ENCODE results near the gene EEF1A2. TPM values are rescaled to one million over a fixed set of nuclear protein-coding genes. Genes with fewer than 3 reads are reported as not detected.

EEF1A2 gene
- total RNA-seq, 6 experiments from 2014 or later: 0.22 to 153 (median 1.0) TPM

- intact Hi-C loops (cut with DNase I): no loop called here
- no peaks in the 10 kb centered on the region for H3K27me3 ChIP-seq
- DNase-seq (peak in 1 of 3 donors; percentile 46), ATAC-seq (no peak)
- TF ChIP-seq, protein P1, sequence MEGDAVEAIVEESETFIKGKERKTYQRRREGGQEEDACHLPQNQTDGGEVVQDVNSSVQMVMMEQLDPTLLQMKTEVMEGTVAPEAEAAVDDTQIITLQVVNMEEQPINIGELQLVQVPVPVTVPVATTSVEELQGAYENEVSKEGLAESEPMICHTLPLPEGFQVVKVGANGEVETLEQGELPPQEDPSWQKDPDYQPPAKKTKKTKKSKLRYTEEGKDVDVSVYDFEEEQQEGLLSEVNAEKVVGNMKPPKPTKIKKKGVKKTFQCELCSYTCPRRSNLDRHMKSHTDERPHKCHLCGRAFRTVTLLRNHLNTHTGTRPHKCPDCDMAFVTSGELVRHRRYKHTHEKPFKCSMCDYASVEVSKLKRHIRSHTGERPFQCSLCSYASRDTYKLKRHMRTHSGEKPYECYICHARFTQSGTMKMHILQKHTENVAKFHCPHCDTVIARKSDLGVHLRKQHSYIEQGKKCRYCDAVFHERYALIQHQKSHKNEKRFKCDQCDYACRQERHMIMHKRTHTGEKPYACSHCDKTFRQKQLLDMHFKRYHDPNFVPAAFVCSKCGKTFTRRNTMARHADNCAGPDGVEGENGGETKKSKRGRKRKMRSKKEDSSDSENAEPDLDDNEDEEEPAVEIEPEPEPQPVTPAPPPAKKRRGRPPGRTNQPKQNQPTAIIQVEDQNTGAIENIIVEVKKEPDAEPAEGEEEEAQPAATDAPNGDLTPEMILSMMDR (IDR thresholded peaks at IDR 0.05): no peak
- TF ChIP-seq POLR2A (IDR thresholded peaks at IDR 0.05): no peak
- no peak overlapping the region for H3K4me3 ChIP-seq
- no peaks in the 10 kb centered on the region for H3K4me1 ChIP-seq
- no peaks in the 10 kb centered on the region for H3K36me3 ChIP-seq
- no peak overlapping the region for H3K27ac ChIP-seq
- WGBS (ENCODE audit: insufficient coverage, low coverage, low lambda C conversion rate, missing lambda C conversion rate): 54% methylated on average over 12 of the region's 83 CpGs
- H3K9me3 ChIP-seq: no peaks in the 10 kb centered on the region
These were observed 10.3 kb downstream of the EEF1A2 start for GRCh38 chr20:63488315-63489251.

- no peaks in the 10 kb centered on the region for H3K4me1 ChIP-seq
- no peak for TF ChIP-seq POLR2A (IDR thresholded peaks at IDR 0.05)
- TF ChIP-seq, protein P1 (IDR thresholded peaks at IDR 0.05): no peak
- no peak overlapping the region for H3K4me3 ChIP-seq
- no peaks in the 10 kb centered on the region for H3K27me3 ChIP-seq
- no peak overlapping the region for H3K27ac ChIP-seq
- no peaks in the 10 kb centered on the region for H3K9me3 ChIP-seq
- H3K36me3 ChIP-seq: no peaks in the 10 kb centered on the region
- no CpG with 5 or more reads among the region's 40 CpGs for WGBS (ENCODE audit: insufficient coverage, low coverage, low lambda C conversion rate, missing lambda C conversion rate)
- no peak for DNase-seq
- ATAC-seq: no peak
- intact Hi-C loops (cut with DNase I): no loop called here
These were observed 11.1 kb downstream of the EEF1A2 start for GRCh38 chr20:63487781-63488241.

GRCh38 chr20:63487116-63487764, 11.6 kb downstream of the EEF1A2 start:
- Histone ChIP-seq H3K36me3 (no peaks in the 10 kb centered on the region), H3K4me3 (no peak overlapping the region), H3K4me1 (no peaks in the 10 kb centered on the region), H3K27ac (no peak overlapping the region), H3K9me3 (no peaks in the 10 kb centered on the region), H3K27me3 (no peaks in the 10 kb centered on the region)
- DNase-seq (no peak), ATAC-seq (no peak)
- intact Hi-C loops (cut with DNase I): no loop called here
- WGBS (ENCODE audit: insufficient coverage, low coverage, low lambda C conversion rate, missing lambda C conversion rate): 47% methylated on average over 5 of the region's 14 CpGs
- TF ChIP-seq POLR2A (IDR thresholded peaks at IDR 0.05): no peak
- TF ChIP-seq, protein P1 (IDR thresholded peaks at IDR 0.05): no peak

DNA sequence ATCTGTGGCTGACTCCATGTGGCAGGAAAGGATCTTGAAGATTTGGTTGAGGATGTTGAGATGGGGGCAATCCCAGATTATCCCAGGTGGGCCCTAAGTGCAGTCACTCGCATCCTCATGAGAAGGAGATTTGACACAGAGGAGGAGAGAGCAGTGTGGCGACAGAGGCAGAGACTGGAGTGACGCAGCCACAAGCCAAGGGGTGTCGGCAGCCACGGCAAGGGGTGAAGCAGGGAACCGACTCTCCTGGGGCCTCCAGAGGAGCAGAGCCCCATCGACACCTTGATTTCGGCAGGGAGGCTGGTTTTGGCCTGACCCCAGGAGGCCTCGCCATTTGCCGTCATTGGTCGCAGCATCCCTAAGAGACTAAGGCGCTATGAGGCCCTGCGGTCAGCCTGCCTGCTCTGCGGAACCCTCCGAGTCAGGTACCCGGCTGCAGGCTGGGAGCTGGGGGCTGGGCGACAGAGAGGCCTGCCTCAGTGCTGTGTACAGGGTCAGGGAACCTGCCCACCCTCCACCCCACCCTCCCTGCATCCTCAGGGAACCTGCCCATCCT, 12.5 kb downstream of the EEF1A2 start:
- no peaks in the 10 kb centered on the region for H3K4me1 ChIP-seq
- H3K27me3 ChIP-seq: no peaks in the 10 kb centered on the region
- H3K4me3 ChIP-seq: no peak overlapping the region
- WGBS (ENCODE audit: insufficient coverage, low coverage, low lambda C conversion rate, missing lambda C conversion rate): no CpG with 5 or more reads among the region's 17 CpGs
- no peak for DNase-seq
- intact Hi-C loops (cut with DNase I): no loop called here
- no peaks in the 10 kb centered on the region for H3K9me3 ChIP-seq
- H3K36me3 ChIP-seq: no peaks in the 10 kb centered on the region
- TF ChIP-seq, protein P1 (IDR thresholded peaks at IDR 0.05): no peak
- no peak overlapping the region for H3K27ac ChIP-seq
- ATAC-seq: no peak

Measured in right lobe of liver (tissue), 6 donors.